MM.1S (cell line): ENCODE results near the gene CLMP.

Experiments used
- CTCF ChIP-seq: fragments of 300-600 bp; sonication (generic); IDR thresholded peaks from 2 replicates; pipeline ENCODE4 v1.5.1; 2016; ENCODE audit warnings: antibody characterized with exemption, low read length, mixed read lengths
- EZH2 ChIP-seq: fragments of 300-600 bp; sonication (generic); optimal IDR thresholded peaks from 2 replicates; pipeline ENCODE3; 2017; ENCODE audit warnings: low read depth, mild to moderate bottlenecking, antibody characterized with exemption, low read length, mixed read lengths
- EZH2phosphoT487 ChIP-seq: fragments of 300-600 bp; sonication (generic); IDR thresholded peaks from 2 replicates; pipeline ENCODE4 v1.6.1; 2018; ENCODE audit warnings: antibody characterized with exemption, low read length

- no peak for TF ChIP-seq EZH2
- no peak for TF ChIP-seq CTCF
- no peak for TF ChIP-seq EZH2phosphoT487
Observed at GRCh38 chr11:123082977-123083376, 112.1 kb downstream of the CLMP start.
